GM12878 (cell line): ENCODE measurements around the gene TTC1.

Experiments used
- EED ChIP-seq: sonication (generic); IDR thresholded peaks from 2 replicates; pipeline ENCODE4 v1.6.1; 2016; ENCODE audit warnings: antibody characterized with exemption, low read depth
- EP300 ChIP-seq, 2 experiments: fragments of 150-350 bp in 1 of 2; IDR thresholded peaks; 2 replicates each; pipeline ENCODE4 v1.6.1; 2011 to 2012; ENCODE audit warnings: low read depth in 2 of 2, low read length in 2 of 2, borderline replicate concordance in 1 of 2, improper control_type of control experiment in 1 of 2, inconsistent platforms in 1 of 2; ENCODE audit not compliant: control insufficient read depth in 1 of 2
- ETV6 ChIP-seq, 2 experiments: fragments of 450-650 bp in 1 of 2; IDR thresholded peaks in 1 of 2; conservative IDR thresholded peaks in 1 of 2; 2 replicates each; pipeline ENCODE4 v1.6.1; 2014; ENCODE audit warnings: antibody characterized with exemption in 1 of 2, borderline replicate concordance in 1 of 2, low read depth in 1 of 2, mild to moderate bottlenecking in 1 of 2, moderate library complexity in 1 of 2
- EZH2 ChIP-seq: IDR thresholded peaks from 2 replicates; pipeline ENCODE4 v1.6.1; 2012; ENCODE audit warnings: low read depth, mild to moderate bottlenecking, control low read depth, inconsistent platforms, low read length, borderline replicate concordance; ENCODE audit not compliant: control insufficient read depth
- JUNB ChIP-seq: IDR thresholded peaks from 2 replicates; pipeline ENCODE4 v1.6.1; 2016; ENCODE audit warnings: antibody characterized with exemption, mild to moderate bottlenecking
- JUND ChIP-seq: IDR thresholded peaks from 2 replicates; pipeline ENCODE4 v1.6.1; 2012; ENCODE audit warnings: low read depth, mild to moderate bottlenecking, low read length, improper control_type of control experiment, moderate library complexity
- MEF2B ChIP-seq: fragments of 450-650 bp; IDR thresholded peaks from 2 replicates; pipeline ENCODE4 v1.6.1; 2018; ENCODE audit warnings: mild to moderate bottlenecking, moderate library complexity; ENCODE audit not compliant: partially characterized antibody, poor library complexity, severe bottlenecking
- MYB ChIP-seq: fragments of 150-350 bp; IDR thresholded peaks from 2 replicates; pipeline ENCODE4 v1.6.1; 2014; ENCODE audit warnings: mild to moderate bottlenecking, low read depth, low read length, borderline replicate concordance
- MYC ChIP-seq: IDR thresholded peaks from 2 replicates; pipeline ENCODE4 v1.6.1; 2011; ENCODE audit warnings: mild to moderate bottlenecking, low read length, moderate library complexity, inconsistent platforms; ENCODE audit not compliant: insufficient read depth, insufficient replicate concordance, insufficient read length, severe bottlenecking
- PML ChIP-seq: IDR thresholded peaks from 2 replicates; pipeline ENCODE4 v1.6.1; 2012; ENCODE audit warnings: low read length, inconsistent platforms
- POLR2A ChIP-seq: IDR thresholded peaks from 2 replicates; pipeline ENCODE4 v1.6.1; 2011; ENCODE audit warnings: low read depth, mild to moderate bottlenecking, low read length
- POLR2AphosphoS5 ChIP-seq: IDR thresholded peaks from 2 replicates; pipeline ENCODE4 v1.6.1; 2011; ENCODE audit warnings: mild to moderate bottlenecking, low read length, inconsistent platforms
- TARDBP ChIP-seq: IDR thresholded peaks from 2 replicates; pipeline ENCODE4 v1.6.1; 2016; ENCODE audit warnings: borderline replicate concordance
- TF ChIP-seq, protein P1 (sequence below), 3 experiments: IDR thresholded peaks in 2 of 3; conservative IDR thresholded peaks in 1 of 3; 2 replicates each; pipeline ENCODE4 v1.5.1; 2011; ENCODE audit warnings: low read depth in 3 of 3, low read length in 3 of 3, mild to moderate bottlenecking in 3 of 3, control low read depth in 2 of 3, moderate library complexity in 2 of 3, inconsistent platforms in 1 of 3, mixed read lengths in 1 of 3; ENCODE audit not compliant: control insufficient read depth in 2 of 3, insufficient read depth in 1 of 3; ENCODE audit errors: extremely low read depth in 1 of 3

DNA sequence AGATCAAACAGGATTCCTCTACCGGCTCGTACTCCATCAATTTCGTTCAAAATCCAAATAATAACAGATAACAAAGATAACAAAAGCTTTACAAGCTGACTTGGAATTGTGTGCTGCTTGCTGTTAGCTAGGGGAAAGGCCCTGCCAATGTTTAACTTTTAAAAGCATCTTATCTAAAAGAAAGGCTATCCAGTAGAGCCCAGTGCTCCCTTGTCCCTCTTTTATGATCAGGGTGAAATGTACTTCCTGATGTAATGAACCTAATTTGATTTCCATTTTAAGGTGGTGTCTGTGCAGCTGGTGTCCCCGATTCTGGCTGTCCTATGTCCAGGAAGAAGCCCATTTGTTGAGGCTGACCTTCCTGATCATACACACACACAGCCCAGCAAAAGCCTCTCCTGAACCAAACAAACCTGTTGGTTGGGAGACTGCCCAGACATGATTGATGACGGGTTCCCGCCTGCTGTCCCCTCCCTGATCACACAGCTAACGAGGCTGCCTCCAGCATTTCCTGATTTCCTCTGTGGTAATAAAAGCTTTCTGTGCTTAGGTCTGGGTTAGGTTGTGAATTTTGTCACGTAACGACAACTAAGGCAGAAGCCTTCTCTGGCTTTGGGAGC, 56.2 kb downstream of the TTC1 start:
- TF ChIP-seq, protein P1, sequence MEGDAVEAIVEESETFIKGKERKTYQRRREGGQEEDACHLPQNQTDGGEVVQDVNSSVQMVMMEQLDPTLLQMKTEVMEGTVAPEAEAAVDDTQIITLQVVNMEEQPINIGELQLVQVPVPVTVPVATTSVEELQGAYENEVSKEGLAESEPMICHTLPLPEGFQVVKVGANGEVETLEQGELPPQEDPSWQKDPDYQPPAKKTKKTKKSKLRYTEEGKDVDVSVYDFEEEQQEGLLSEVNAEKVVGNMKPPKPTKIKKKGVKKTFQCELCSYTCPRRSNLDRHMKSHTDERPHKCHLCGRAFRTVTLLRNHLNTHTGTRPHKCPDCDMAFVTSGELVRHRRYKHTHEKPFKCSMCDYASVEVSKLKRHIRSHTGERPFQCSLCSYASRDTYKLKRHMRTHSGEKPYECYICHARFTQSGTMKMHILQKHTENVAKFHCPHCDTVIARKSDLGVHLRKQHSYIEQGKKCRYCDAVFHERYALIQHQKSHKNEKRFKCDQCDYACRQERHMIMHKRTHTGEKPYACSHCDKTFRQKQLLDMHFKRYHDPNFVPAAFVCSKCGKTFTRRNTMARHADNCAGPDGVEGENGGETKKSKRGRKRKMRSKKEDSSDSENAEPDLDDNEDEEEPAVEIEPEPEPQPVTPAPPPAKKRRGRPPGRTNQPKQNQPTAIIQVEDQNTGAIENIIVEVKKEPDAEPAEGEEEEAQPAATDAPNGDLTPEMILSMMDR (IDR thresholded peaks at IDR 0.05 in 2 of 3, conservative IDR thresholded peaks at IDR 0.05 in 1 of 3; ENCODE audit: control insufficient read depth in 2 of 3, extremely low read depth in 1 of 3, insufficient read depth in 1 of 3, low read depth in 3 of 3, low read length in 3 of 3), result no peak
- TF ChIP-seq POLR2AphosphoS5, result no peak
- no peak for TF ChIP-seq EZH2
- no peak for TF ChIP-seq ETV6 (conservative IDR thresholded peaks at IDR 0.05 in 1 of 2, IDR thresholded peaks at IDR 0.05 in 1 of 2; ENCODE audit: borderline replicate concordance in 1 of 2, low read depth in 1 of 2)
- TF ChIP-seq EP300 (IDR thresholded peaks at IDR 0.05; ENCODE audit: borderline replicate concordance in 1 of 2, control insufficient read depth in 1 of 2, low read depth in 2 of 2, low read length in 2 of 2), result no peak
- no peak for TF ChIP-seq JUNB
- no peak for TF ChIP-seq TARDBP
- no peak for TF ChIP-seq POLR2A
- TF ChIP-seq MYC, result no peak
- no peak for TF ChIP-seq PML
- TF ChIP-seq JUND, result no peak
- TF ChIP-seq EED, result no peak
- TF ChIP-seq MYB, result no peak
- no peak for TF ChIP-seq MEF2B
